ENCODE measurements around the gene CLEC9A.

CLEC9A gene

DNA sequence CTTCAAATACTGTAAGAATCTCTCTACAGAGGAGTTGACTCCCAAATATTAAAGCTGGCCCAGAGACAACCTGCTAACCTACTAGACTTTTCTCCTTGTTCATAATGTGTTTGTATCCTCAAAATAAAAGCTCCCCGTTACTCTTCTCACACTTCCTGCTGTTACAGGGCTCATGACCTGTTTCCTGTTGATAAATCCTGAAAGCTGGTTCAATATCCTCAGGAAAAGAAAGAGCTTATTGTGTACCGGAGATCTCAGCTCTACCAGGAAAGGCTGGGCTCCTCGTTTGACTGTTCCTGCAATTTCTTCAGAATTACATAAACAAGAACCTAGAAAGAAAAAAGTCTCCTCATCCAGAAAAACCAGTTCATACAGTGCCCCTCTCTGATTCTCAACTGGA, 37.5 kb downstream of the CLEC9A start:
- no peak for DNase-seq

DNA sequence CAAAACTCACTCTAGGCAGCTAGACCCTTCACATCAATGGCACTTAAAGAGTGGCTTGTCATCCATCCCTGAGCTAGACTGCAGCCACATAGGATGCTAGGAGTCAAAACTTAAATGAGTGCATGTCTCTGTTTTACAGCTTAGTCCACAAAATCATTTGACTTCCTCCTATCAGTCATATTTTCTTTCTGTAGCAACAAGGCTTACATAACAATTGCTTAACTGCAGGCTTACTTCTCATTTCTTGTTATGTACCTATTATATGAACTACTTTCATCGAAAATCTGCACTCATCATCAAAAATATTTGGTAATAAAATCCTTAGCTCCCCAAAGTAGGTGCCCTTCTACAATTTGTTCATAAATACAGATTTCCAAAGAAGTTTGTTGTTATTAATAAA, 38.2 kb downstream of the CLEC9A start:
- DNase-seq: no peak

DNA sequence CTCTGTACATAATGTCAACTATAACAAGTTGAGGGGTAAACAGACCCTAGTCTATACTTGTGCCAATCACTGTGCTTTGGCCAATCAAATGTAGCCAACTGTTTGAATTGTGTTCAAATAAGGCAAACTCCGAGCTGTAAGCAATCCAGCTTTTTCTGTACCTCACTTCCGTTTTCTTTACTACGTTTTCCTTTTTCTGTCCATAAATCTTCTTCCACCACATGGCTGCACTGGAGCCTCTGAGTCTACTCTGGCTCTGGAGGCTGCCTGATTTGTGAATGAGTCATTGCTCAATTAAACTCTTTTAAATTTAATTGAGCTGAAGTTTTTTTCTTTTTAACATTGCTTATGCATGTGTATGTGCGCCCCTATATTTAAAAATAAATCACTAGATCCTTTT, 38.6 kb downstream of the CLEC9A start:
- DNase-seq: no peak

DNA sequence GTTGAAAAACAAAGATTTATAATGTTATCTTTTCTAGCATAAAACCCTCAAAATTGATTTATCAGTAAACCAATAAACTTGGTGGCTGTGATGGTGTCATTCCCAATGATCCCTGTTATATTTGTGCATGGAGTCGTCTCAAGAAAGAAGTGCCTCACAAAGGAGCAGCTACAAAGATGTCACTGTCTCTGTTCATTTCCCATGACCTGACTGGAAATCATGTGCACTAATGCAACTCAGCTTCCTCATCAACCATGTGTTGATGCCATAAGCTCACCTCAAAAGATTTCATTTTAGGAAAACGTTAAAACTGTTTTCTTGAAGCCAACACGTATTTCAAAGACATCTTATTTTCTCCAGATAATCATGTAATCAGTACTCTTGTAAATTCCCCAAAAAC, 39.5 kb downstream of the CLEC9A start:
- no peak for DNase-seq

DNA sequence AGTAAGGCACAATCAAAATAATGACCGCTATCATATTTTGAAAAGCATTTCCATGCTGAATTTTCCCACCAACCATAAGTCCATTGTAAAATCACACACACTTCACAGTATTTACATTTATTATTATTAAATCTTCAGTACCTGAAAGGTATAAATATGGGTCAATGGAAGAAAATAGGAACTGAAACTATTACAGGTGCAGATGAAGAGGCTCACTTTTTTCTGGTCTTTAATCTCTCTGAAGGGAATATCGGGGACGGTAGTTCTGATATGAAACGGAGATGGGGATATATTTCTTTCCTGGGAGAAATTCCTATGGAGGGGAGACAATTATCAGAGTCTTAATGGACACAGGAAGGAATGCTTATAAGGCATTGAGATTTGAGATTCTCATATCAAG, 39.9 kb downstream of the CLEC9A start:
- no peak for DNase-seq

DNA sequence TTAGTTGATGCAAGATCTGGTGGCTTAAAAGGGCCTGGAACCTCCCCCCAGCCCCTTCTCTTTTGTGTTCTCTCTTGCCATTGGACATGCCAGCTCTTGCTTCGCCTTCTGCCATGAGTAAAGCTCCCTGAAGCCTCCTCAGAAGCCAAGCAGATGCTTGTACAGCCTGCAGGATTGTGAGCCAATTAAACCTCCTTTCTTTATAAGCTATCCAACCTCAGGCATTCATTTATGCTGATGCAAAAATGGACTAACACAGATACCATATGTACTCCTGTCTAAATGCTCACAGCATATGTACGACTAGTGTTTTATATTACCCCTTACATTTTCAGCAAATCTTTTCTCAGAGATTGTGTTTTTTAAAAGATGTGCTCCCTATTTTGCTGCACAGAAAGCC, 41.6 kb downstream of the CLEC9A start:
- no peak for DNase-seq

DNA sequence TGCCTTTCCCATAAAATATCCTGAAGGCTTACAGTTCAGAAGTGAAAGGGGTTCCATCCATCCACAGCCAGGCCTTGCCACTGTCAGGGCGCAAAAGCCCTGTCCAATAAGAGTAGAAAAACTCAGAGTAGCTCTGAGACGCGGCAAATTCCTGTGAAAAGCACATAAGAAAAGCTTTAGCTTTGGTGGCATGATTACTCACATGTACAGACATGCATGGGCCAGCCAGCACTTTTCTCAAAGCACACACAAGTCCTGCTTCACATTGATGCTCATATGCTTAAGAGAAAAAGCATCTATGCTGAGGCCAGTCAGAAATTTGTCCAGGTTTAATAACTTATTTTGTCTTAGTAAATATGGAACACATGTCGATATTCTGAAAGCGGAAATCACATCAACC, 42.8 kb downstream of the CLEC9A start:
- DNase-seq: no peak

DNA sequence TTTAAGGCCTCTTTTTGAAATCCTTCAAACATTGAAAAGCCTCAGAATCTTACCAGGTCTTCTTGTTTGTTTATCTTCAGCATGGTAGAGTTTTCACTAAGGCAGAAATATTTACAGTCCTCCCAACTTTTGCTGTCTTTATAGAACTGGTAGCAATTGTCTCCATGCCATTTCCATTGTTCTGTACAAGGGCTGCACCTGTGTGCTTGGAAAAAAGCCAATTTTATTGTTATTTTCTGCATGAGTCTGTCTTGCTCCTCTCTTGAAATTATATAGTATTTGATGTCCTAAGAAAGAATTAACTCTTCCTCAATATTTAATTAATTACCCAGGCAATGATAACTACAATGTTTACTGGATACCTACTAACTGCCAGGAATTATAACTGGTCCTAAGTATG, 45.0 kb downstream of the CLEC9A start:
- no peak for DNase-seq

DNA sequence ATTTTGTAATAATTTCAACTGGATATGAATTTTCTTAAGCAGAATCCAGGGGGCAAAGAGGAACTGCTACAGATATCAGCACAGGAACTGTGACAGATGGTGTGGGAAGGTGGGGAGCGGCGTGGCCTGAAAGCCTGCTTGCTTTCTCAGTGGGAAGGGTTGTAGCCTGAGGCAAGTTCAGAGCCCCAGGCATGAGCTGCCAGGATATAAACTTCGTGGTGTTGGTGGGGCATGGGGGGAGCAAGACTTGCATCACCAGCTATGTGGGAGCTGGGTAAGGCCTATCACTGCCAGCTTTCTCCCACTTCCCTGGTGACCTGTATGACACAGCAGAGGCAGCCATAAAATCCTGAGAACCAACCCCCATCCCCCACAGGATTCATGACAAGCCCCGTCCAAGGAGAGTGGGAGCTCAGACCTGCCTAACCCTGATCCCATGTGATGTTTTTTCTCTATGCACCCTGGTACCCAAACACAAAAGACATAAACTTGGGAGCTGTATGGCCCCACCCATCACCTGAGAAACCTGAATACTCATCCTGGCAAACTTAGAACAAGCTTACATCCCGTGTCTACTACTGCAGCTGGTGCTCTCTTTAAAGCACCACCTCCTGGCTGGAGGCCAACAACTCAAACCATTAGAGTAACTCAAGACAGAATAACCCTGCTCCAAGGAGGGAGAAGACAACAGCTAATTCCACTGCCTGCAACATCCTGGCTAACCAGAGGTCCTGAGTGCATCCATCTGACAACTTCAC, 51.8 kb downstream of the CLEC9A start:
- no peak for DNase-seq

DNA sequence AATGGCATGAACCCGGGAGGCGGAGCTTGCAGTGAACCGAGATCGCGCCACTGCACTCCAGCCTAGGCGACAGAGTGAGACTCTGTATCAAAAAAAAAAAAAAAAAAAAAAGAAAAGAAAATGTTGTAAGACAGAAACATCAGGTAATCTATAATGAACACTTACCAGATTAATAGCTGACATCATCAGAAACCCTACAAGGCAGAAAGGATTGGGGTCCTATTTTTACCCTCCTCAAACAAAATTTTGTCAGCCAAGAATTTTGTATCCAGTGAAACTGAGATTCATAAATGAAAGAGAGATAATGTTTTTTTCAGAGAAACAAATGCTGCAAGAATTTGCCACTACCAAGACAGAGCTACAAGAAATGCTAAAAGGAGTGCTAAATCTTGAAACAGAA, 54.3 kb downstream of the CLEC9A start:
- DNase-seq: no peak

DNA sequence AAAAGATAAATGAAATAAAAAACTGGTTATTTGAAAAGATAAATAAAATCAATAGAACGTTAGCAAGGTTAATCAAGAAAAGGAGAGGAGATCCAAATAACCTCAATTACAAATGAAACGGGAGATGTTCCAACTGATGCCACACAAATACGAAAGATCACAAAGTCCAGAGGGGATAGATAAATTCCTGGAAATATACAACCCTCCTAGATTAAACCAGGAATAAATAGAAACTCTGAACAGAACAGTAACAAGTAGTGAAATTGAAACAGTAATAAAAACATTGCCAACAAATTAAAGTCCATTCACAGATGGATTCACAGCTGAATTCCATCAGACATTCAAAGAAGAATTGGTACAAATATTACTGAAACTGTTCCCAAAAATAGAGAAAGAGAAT, 55.9 kb downstream of the CLEC9A start:
- no peak for DNase-seq

DNA sequence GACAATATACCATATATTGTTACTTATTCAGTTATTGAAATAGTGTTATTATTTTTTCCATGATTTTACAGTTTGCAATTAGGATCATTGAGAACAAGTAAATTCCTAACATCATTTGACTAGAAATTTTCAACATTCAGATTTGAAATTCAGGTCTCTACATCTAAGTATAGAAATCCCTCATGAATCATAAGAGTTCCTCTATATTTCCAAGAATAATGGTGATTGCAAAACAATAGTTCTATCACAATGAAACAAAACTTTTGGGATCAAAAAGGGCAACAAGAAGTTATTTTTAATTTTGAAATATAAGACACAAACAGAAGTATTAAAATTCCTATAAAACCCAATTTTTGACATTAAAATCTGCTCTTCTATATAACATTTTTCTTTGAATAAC, 57.5 kb downstream of the CLEC9A start:
- no peak for DNase-seq

DNA sequence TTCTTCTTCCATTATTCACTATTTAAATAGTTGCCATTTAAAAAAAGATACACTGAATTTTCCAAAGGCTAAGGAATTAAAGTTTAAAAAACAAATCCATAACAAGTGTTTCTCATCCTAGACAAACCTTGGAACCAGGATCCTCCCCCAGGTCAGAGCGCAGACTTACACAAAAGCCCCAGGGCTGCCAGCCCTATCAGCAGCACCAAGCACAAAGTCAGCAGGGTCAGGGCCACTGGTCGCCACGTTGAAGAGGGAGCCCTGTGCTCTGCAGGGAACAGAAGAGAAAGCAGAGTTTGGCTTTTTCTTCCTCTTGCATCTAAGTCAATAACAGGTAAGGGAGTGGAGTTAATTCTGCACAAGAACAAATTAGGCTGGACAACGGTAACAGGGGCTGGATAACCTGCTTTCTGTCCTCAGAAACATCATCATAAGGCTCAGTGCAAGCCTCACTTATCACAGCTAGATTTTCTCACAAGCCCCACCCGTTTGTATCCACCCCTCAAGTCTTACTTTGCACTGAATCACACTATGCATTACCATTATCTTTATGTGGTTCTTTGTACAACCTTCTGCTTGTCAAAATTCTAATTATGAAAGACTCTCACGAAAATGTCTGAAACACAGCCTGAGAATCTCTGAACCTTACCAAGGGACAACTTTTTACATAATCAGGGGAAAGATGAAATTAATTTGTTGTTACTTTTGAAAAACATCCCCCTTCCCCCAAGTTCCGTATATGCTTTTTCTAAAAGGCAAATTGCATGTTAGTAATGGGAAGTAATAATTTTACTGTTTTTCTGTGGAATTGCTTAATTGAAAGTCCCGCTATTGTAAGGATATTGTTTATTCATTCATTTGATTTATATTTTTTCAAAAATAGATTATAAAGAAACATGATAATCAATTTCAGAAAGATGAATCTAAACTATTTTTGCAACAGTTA, 58.7 kb downstream of the CLEC9A start:
- DNase-seq: no peak

DNA sequence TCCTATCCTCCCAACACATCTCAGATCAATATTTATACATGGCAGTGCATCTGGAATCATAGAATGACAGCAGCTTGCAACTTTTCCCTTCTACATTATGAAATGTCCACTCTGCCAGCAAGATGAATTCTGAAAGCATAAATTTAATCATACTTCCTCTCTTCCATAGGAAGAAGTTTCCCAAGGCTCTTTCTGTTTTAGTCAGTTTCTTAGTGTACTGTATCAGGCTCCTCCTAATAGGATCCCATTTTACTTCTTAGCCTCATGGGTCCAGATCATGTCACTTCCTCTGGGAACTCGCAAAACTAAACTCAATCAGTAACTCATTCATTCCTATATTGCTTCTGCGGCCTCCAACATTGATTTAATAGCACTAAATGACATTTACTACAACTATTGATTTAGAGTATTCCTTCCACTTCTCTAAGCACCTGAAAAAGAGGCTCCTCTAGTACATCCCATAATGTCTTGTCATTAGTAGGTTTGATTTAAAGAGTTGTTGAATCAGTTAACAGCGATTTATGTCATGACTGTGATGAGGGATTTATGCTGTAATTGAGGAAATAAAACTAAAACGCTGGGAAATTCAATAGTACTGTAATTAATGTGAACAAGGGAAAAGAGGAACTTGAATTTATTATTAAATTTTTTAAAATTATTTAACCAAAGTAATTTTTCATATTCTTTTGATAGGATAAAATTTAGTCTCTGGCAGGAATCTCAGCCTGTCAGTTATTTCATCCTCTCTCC, 64.3 kb downstream of the CLEC9A start:
- DNase-seq: no peak

DNA sequence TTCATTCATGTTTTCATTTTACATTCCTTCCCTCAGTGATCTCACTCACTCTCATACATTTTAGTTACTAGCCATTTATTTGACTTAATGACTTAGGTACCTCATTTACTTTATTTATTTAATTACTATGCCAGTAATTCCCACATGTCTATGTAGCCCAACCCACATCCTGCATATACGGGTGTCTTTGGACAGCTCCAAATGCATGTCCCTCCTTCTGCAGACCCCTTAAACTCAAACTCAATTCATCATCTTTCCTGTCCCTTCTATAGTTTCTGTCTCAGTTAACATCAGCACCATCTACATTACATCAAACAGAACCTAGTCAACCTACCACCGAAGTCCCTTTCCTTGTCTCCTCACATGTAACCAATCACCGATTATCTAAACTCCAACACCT, 65.5 kb downstream of the CLEC9A start:
- DNase-seq: no peak

DNA sequence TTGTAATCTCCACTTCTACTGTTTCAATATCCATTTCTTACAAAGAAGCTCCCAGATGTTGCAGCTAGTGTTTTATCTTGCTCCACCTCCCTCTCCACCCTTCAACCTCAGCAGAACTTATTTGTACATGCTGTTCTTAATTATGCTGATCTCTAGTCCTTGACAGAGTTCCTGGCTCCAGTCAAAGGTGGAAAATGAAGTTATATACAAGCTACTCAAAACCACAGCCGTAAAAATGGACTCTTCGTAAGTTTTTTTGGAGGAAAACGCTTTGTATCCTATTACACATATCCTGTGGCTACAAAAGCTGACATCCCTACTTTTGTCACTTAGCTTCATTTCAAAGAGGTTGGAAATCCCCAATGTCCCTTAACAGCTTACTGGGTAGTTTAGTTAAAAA, 67.0 kb downstream of the CLEC9A start:
- DNase-seq: no peak

DNA sequence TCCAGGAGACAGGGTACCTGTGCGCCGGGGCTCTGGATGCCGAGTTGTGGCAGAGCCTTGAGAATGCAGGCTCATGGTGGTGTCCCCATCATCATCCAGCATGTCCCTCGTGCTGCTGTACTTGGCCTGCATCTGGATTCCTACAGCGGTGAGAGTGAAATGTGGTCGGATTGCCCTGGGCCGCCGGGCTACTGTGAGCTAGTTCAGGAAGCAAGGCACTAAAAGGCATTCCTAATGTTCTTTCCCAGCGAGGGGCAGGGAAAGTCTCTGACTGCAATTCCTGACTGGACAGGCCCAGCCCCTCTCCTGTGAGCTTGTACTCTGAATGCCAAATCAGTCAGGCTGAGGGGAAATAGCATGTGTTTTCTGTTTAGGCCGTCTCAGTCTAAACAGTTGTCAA, 68.3 kb downstream of the CLEC9A start, which contains the start of gene CLEC1A:
Gene CLEC1A, minus strand, starts transcription at position 195 of the 400 bp plus-strand sequence. Its CDS starts 63 bp downstream, at position 132.
- DNase-seq: no peak

DNA sequence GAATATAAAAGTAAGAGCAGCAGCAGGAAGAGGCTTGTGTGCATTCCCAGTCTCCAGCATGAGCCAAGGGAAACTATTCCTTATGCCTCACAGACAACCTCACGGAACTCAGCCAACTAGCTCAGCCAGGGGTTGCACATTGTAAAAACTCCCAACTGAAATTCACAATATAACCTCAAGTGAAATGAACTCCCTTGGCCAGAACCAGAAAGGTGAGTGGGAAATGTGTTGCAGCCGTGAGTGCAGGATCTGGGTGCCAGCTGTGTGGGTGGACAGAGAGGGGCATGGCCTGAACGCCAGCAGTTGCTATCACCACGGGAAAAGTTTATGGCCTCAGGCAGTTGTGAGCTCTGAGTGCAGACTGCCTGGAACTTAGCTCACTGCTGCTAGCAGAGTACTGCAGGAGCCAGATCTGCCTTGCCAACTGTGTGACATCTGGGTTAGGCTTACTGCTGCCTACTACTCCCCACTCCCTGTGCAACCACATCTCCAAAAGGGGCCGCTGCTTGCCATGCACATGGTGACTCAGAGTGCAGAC, 70.6 kb downstream of the CLEC9A start:
- no peak for DNase-seq

DNA sequence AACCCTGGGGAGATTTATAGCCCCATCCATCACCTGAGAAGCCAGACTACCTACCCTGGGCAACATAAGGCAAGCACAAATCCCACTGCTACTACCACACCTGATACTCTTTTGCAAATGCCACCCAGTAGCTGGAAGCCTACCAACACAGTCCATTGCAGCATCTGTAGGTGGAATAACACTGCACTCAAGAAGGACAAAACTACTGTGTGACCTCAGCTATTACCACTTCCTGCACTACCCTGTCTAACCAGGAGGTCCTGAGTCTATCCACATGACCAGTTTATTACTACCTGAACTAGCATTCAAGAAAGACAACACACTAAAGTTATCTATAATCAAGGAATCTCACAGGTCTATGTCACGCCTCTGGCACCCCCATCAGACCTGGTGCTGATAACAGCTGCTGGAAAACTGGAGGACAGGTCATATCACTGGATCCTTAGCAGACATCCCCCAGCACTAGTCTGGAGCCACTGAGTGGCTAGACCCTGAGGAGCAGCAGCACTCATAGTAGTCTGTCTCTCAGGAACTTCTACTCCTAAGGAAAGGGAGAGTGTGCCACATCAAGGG, 71.3 kb downstream of the CLEC9A start:
- DNase-seq: no peak

DNA sequence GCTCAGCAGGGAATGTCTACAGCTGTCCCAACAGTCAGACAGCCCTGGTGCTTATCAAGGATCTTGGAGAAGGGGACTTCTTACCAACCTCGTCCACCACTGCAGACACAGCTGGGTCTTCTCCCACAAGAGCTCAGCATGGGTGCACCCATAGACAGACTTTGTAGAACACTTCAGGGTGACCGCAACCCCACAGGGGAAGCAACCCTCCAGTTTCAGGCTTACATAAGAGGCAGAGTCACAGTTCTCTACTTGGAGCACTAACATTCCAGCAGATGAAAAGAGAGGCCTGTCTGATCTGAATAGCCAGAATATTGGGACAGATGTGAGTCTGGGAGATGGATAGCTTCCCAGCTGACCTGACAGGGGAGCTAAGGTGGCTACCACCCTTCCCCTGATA, 71.8 kb downstream of the CLEC9A start:
- no peak for DNase-seq

DNA sequence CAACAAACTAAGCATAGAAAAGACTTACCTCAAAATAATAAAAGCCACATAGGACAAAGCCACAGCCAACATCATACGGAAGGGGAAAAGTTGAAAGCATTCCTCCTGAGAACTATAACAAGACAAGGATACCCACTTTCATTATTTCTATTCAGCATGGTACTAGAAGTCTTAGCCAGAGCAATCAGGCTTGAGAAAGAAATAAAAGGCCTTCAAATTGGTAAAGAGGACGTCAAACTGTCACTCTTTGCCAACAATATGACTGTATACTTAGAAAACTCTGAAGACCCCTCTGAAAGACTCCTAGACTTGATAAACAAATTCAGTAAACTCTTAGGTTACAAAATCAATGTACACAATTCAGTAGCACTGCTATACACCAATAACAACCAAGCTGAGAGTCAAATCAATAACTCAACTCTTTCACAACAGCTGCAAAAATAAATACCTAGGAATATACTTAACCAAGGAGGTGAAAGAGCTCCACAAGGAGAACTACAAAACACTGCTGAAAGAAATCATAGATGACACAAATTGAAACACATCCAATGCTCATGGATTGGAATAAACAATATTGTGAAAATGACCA, 79.9 kb downstream of the CLEC9A start:
- no peak for DNase-seq

DNA sequence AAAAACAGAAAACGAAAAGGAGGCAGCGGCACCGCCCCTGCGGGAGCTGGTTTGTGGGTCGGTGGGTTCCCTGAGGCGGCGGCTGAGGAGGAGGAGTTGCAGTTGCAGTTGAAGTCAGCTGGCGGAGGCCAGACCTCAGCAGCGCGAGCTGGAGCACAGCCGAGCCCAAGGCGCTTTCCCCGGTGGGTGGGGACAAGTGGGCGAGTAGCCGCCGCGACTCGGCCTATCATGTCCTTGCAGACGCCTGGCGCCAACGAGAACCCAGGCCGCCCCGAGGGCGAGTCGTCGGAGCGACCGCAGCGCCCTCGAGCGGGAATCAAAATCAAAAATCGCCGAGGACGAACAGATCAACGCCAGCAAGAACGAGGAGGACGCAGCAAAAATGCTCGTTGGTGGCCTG, 81.0 kb downstream of the CLEC9A start:
- DNase-seq: no peak
